Mesothelial cell of epicardium (in vitro differentiated cells): ENCODE results near the gene ST7. TPM values are rescaled to one million over a fixed set of nuclear protein-coding genes. Genes with fewer than 3 reads are reported as not detected.

ENCODE experiments used
- microRNA-seq: library from miRNA; unstranded; fragments of <30 nt; microRNA quantifications from one replicate; pipeline ENCODE4 v1.2.0, GENCODE V29; 2021; ENCODE audit warnings: inconsistent platforms, mixed read lengths
- total RNA-seq: library from RNA; stranded (reverse); gene quantifications from 3 replicates; pipeline ENCODE4 v1.2.1, GENCODE V29; 2021

The ST7 gene
- total RNA-seq, 1 donor from 2014 or later = 40.5 TPM

Small RNA genes lying within 50 kb of the gene (microRNA-seq; reads per million reads assigned to microRNA genes)
- not detected for gene MIR6132

Other genes with a start within 250 kb of the ST7 start
- 109 to 137 TPM (median 122 TPM) in 3 replicates for gene CAPZA2, start 90.9 kb upstream of the ST7 start, total RNA-seq